GM12801 (cell line): ENCODE results near the gene CLEC4G.

Experiments used
- CTCF ChIP-seq: IDR thresholded peaks from one replicate; pipeline ENCODE4 v1.5.1; 2011; ENCODE audit warnings: control low read depth; ENCODE audit not compliant: insufficient read length; ENCODE audit errors: extremely low read depth

Gene CLEC4G

DNA sequence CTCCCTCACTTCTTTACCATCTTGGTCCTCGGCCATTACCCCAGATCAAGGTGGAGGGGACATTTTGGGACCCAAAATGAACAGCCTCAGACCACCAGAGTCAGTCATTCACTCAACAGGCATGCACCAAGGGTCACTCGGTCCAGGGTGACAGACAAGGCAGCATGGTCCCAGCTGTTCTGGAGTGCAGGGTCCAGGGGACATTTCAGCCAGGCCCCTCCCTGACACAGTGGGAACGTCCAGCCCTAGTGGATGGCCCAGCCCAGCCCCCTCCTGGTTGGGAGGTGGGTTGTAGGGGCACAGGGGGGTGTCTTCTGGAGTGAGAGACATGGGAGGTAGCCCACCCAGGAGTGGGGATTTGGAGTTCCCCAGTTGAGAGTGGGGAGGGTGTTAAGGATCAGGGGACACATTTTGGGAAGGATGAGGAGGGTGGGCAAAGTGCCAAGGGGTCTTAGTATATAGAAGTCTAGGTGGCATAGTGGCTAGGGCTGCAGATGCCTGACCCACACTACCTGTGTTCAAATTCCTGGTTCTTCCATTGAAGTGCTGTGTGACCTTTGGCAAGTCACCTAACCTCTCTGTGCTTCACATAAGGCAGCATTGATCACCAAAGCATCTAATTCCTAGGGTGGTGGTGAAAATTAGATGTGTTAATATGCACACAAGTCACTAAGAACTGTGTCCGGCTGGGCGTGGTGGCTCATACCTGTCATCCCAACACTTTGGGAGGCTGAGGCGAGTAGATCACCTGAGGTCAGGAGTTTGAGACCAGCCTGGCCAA, 27.4 kb downstream of the CLEC4G start:
- no peak for TF ChIP-seq CTCF

DNA sequence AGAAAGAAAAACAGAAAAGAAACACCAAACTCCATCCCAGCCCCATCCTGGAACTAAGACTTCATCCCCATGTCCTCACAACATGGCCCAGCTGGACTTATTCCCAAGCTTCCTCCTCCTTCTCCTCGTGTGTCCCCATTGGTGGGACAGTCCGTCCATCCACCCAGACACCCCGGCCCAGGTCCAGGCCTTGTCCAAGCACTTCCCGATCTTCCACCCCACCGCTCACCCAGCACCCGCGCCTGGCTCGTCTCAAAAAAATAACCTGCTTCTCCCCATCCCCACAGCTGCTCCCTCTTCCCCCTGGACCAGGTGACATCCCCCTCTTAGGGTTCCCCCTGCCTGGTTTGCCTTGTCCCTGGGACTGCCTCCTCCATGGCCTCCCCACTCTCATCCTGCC, 28.6 kb downstream of the CLEC4G start:
- TF ChIP-seq CTCF: no peak

DNA sequence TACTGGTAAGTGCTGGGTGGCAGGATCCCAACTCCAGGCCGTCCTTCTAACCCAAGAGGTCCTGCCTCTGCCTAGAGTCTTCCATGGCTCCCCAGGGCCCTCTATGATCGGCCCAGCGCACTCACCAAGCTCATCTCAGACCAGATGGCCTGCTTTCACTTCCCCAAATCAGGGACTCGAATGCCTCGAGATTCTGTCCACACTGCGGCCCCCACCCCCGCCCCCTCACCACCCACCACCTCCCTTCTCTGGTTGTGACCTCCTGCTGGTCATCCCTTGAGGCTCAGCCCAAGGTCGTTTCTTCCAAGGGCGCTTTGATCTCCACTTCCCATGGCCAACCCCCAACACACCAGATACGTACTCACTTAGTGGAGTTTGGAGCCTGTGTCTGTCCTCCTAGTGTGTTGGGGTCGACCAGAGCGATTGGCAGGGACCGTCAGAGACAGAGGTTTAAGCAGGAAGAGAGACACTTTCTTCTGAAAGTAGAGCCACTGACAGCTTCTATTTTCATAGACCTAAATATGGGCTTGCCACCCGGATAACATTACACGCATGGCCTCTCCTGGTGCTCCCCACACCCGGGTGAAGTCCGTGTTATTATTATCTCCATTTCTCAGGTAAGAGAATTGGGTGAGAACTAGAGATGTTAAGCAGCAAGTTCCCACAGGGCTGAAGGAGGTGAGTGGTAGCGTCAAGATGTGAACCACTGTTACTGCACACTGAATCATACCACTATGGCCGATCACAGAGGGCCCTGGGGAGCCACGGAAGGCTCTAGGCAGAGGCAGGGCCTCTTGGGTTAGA, 30.1 kb downstream of the CLEC4G start, which contains the start of gene FCER2:
Gene FCER2 (minus strand): TSS at position 478 of the 804 bp plus-strand sequence. CDS start 2,371 bp downstream, outside the sequence.
- no peak for TF ChIP-seq CTCF

DNA sequence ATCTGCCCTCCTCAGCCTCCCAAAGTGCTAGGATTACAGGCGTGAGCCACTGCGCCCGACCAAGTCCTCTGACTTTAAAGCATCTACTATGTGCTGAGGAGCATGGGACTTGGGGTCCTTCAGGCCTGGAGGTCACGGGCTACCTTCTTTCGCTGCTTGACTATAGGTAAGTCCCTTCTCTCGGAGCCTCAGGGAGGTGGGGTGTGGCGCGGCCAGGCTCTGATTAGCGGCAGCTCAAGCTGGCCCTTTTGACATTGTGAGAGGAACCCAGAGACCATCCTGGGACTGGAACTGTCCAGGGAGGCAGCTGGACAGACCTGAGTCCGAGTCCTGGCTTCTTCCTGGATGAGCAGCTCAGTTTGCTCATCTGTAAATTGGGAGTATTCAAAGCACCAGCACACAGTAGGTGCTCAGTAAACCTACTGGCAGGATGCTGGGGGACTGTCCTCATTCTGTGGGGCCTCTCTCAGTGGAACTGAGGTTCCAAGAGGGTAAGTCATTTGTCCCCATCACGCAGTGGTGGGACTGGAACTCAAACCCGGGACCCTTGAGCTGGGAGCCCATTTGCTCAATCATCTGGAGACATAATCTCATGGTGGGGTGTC, 30.8 kb downstream of the CLEC4G start:
- TF ChIP-seq CTCF: no peak

GRCh38 chr19:7699417-7700401, 32.2 kb downstream of the CLEC4G start:
- TF ChIP-seq CTCF: no peak

DNA sequence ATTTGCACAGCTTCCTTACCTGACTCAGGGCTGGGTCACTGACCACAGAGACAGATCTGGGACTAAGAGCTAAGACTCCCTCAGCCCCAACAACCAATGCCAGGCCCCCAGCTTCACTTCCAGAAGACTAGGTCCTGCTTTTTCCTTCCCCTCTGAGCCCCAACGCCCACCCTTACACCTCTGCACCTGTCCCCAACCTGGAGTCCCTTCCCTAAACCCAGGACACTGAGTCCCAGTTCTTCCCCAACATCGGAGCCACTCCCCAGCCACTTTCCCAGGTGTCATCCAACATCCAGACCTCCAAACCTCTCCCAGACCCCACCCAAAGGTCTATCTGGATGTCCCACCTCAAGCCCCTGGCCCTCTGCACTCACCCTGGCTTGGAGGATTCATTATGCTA, 32.9 kb downstream of the CLEC4G start:
- TF ChIP-seq CTCF: no peak

GRCh38 chr19:7698583-7698982, 33.3 kb downstream of the CLEC4G start:
- no peak for TF ChIP-seq CTCF
